ENCODE data around the gene HMOX1. TPM values are rescaled to one million over a fixed set of nuclear protein-coding genes. Genes with fewer than 3 reads are reported as not detected.

The HMOX1 gene
- total and polyA plus RNA-seq, 2 donors (not counting 3 experiments of a cell fraction or from before 2014, with no cell fraction given), result 41.1 to 69.1 TPM

- intact Hi-C loops (cut with micrococcal nuclease), result loop anchor here (1.0 to 10.0 kb wide), 10 partner anchors 18 to 773 kb away; partner anchors contain the start of genes HMOX1 and MCM5
- peak overlapping the region; percentile 70 for H3K27ac ChIP-seq (ENCODE audit: insufficient read depth, low read depth, low read length)
- BruUV-seq (replicated peaks), result TSS peak; percentile 60
- FAIRE-seq (peak; percentile 96), DNase-seq (ENCODE audit: low read depth, low spot score) (peak; percentile 89)
- no peaks in the 10 kb centered on the region for H3K79me2 ChIP-seq (ENCODE audit: control insufficient read depth, insufficient read depth, low read length)
- peak overlapping the region; percentile 84 for H3K9ac ChIP-seq (replicated peaks; ENCODE audit: extremely low read depth, insufficient read depth, low read length)
- TF ChIP-seq MYC (IDR thresholded peaks at IDR 0.05; ENCODE audit: low read depth, low read length), result no peak
- TF ChIP-seq POLR2A (IDR thresholded peaks at IDR 0.05; ENCODE audit: low read depth, low read length), result peak; percentile 75
- peak; percentile 79 to 90 for TF ChIP-seq CTCF (IDR thresholded peaks at IDR 0.05; ENCODE audit: extremely low read depth in 1 of 2, insufficient read depth in 1 of 2, low read depth in 1 of 2, low read length in 2 of 2)
- no peak for TF ChIP-seq EZH2 (IDR thresholded peaks at IDR 0.05; ENCODE audit: borderline replicate concordance, low read depth, low read length, severe bottlenecking)
- no peak for TF ChIP-seq MAX (IDR thresholded peaks at IDR 0.05; ENCODE audit: insufficient read depth, insufficient read length)
- no peak for TF ChIP-seq FOS (IDR thresholded peaks at IDR 0.05; ENCODE audit: borderline replicate concordance, insufficient read depth, low read length)
- TF ChIP-seq GATA2 (IDR thresholded peaks at IDR 0.05; ENCODE audit: insufficient read depth, insufficient read length, low read depth, low read length), result no peak
- TF ChIP-seq POLR2AphosphoS5 (IDR thresholded peaks at IDR 0.05; ENCODE audit: insufficient read depth, low read depth, low read length), result peak; percentile 77
- TF ChIP-seq JUN (IDR thresholded peaks at IDR 0.05; ENCODE audit: borderline replicate concordance, insufficient read depth, insufficient read length, low read depth), result no peak
- dilution Hi-C loops (cut with MboI; ENCODE audit: extremely low pct_ligation_motif_present, low sequenced_read_pairs), result no loop called here
- POLR2A ChIA-PET, result interaction anchor here (0.6 to 1.0 kb wide), 3 partner anchors 44 to 559 kb away, joined by 3 to 10 read pairs (median 4); partner anchors contain the start of gene TOM1
- peaks cover 0 to 3% of the 10 kb centered on the region in 2 experiments for H3K36me3 ChIP-seq (ENCODE audit: control insufficient read depth in 2 of 2, extremely low read depth in 1 of 2, insufficient read depth in 2 of 2, low read length in 2 of 2)
- no peaks in the 10 kb centered on the region for H3K9me3 ChIP-seq (replicated peaks; ENCODE audit: control insufficient read depth, insufficient read depth, low read length)
- peaks cover 14% of the 10 kb centered on the region for H3K4me1 ChIP-seq (ENCODE audit: control insufficient read depth, extremely low read depth, insufficient read depth, low read length)
- peak overlapping the region; percentile 56 to 75 (median 59) for H3K4me3 ChIP-seq (replicated peaks in 1 of 3; ENCODE audit: insufficient read depth in 1 of 3, low read depth in 1 of 3, low read length in 3 of 3)
- no peaks in the 10 kb centered on the region for H3K27me3 ChIP-seq (ENCODE audit: control insufficient read depth in 2 of 2, insufficient read depth in 2 of 2, low read length in 2 of 2)
- H2AFZ ChIP-seq (ENCODE audit: low read depth, low read length), result peak overlapping the region; percentile 82
- CTCF ChIA-PET, result interaction anchor here (0.7 to 2.4 kb wide), 32 partner anchors 9 to 774 kb away, joined by 3 to 41 read pairs (median 5); partner anchors contain the start of genes HMOX1 and TOM1
- H4K20me1 ChIP-seq (replicated peaks; ENCODE audit: control insufficient read depth, extremely low read depth, insufficient read depth, low read length), result no peaks in the 10 kb centered on the region
- no peaks in the 10 kb centered on the region for H3K9me1 ChIP-seq (replicated peaks; ENCODE audit: control insufficient read depth, extremely low read depth, insufficient read depth, low read length)
- peak overlapping the region; percentile 86 for H3K4me2 ChIP-seq (ENCODE audit: insufficient read depth, low read length)
Observed at GRCh38 chr22:35350539-35351503, 30.1 kb upstream of the HMOX1 start.

All from endothelial cell of umbilical vein (primary cell).